Stomach (tissue), 9 donors: Measurements from ENCODE around the gene ANKRD10. TPM values are rescaled to one million over a fixed set of nuclear protein-coding genes. Genes with fewer than 3 reads are reported as not detected.

Experiments used
- DNase-seq, 2 donors: peaks; one replicate each; pipeline versions ENCODE4 v3.0.0 to v3.0.0-alpha.2; 2013 to 2019
- H3K27ac ChIP-seq, 5 donors: fragments of 200-600 bp in 4 of 5; sonication (generic) in 4 of 5; one replicate each; pipeline ENCODE4 v1.5.1; 2013 to 2019; ENCODE audit warnings: mild to moderate bottlenecking in 1 of 5, moderate library complexity in 1 of 5
- H3K27me3 ChIP-seq, 3 donors: fragments of 200-600 bp; sonication (generic); one replicate each; pipeline ENCODE4 v1.5.1; 2017 to 2019; ENCODE audit warnings: mixed run types in 1 of 3
- H3K36me3 ChIP-seq, 4 donors: fragments of 200-600 bp; sonication (generic); 1 replicate in 3 of 4; 2 replicates in 1 of 4; pipeline ENCODE4 v1.5.1; 2016 to 2019
- H3K4me1 ChIP-seq, 4 donors: fragments of 200-600 bp; sonication (generic); one replicate each; pipeline ENCODE4 v1.5.1; 2016 to 2019
- H3K4me3 ChIP-seq, 4 donors: fragments of 200-600 bp; sonication (generic) in 3 of 4; one replicate each; pipeline ENCODE4 v1.5.1; 2016 to 2019; ENCODE audit warnings: mild to moderate bottlenecking in 1 of 4
- H3K9me3 ChIP-seq, 4 donors: fragments of 200-600 bp; sonication (generic); one replicate each; pipeline ENCODE4 v1.5.1; 2016 to 2019
- CTCF ChIP-seq, 7 experiments: fragments of 450-650 bp in 4 of 7; fragments of 200-600 bp in 3 of 7; sonication (generic) in 3 of 7; IDR thresholded peaks; one replicate each; pipeline ENCODE4 v1.5.1; 2016 to 2019; ENCODE audit warnings: antibody characterized with exemption in 7 of 7, control low read depth in 2 of 7, mild to moderate bottlenecking in 1 of 7
- EP300 ChIP-seq: sonication (generic); formaldehyde crosslinking; IDR thresholded peaks from one replicate; pipeline ENCODE4 v1.6.1; 2017; ENCODE audit warnings: antibody characterized with exemption
- POLR2A ChIP-seq, 4 donors: fragments of 450-650 bp; IDR thresholded peaks; one replicate each; pipeline ENCODE4 v1.6.1; 2016; ENCODE audit warnings: antibody characterized with exemption in 4 of 4, control low read depth in 2 of 4, mild to moderate bottlenecking in 1 of 4, moderate library complexity in 1 of 4
- POLR2AphosphoS5 ChIP-seq, 3 donors: sonication (generic); formaldehyde crosslinking; IDR thresholded peaks; one replicate each; pipeline ENCODE4 v1.6.1; 2016; ENCODE audit warnings: antibody characterized with exemption in 3 of 3
- WGBS, 5 donors: extraction: QIAGEN DNeasy Blood & Tissue Kit in 3 of 5; methylation state at CpG; one replicate each; pipeline versions ENCODE4 v1.1.5 to v1.1.7; 2013 to 2018; 5-methylcytosine and 5-hydroxymethylcytosine counted together
- intact Hi-C: fragments of 100-400 bp; cut with DNase I; formaldehyde crosslinking; loops from one replicate; pipeline ENCODE4 v1.15.1; 2023; ENCODE audit warnings: low total_unique reads
- polyA plus RNA-seq, 3 donors: library from polyadenylated mRNA; stranded (reverse); fragments of 200-250 nt; gene quantifications; one replicate each; pipeline ENCODE4 v1.2.3, GENCODE V29; 2013
- total RNA-seq, 5 donors: library from RNA; depleted of rRNA; stranded (reverse); fragments of >200 nt; gene quantifications; one replicate each; pipeline versions ENCODE4 v1.1.0 to v1.2.3, GENCODE V29; 2014 to 2016
- donor health status: healthy with polysubstance abuse.
- donor health status: Bipolar disorder and iron deficiency.
- donor health status: healthy.

Gene ANKRD10
- total and polyA plus RNA-seq, 8 donors, result 37.4 to 246 (median 123) TPM

DNA sequence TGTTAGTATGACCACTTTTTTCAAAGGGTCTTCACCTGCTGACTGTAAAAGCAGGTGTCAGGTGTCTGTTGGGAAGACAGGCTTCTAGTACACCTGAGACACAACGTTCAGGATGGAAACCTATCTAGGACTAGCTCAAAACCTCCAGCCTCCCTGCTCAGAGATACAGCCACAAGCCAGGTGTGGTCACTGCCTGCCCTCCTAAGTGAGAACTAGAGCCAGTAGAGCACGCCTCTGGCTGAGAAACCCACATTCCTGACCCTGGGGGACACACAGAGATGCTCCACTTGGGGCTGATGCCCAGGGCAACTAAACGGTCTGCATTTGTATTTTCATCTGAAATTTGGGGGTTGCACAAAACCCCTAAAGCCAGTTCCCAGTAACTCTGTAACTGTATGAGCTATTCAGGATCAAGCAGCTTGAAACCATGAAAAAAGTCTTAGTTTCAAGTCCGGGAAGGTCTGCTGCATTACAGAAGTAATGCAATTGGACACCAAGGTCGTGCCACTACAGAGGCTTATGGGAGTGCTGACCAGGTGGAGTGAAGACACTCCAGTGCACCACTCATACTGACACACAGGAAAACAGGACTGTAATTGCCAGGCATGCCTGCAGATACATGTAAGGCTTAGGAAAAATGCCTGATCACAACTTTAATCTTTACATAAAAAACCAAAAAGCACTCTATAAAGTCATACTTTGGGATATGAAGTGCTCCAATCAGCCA, 27.8 kb downstream of the ANKRD10 start:
- Histone ChIP-seq H3K9me3 (no peaks in the 10 kb centered on the region), H3K36me3 (peaks cover 0 to 23% (median 10%) of the 10 kb centered on the region in 4 donors), H3K4me3 (no peak overlapping the region), H3K27me3 (no peaks in the 10 kb centered on the region), H3K27ac (peak overlapping the region in 1 of 5 donors; percentile 16), H3K4me1 (peaks cover 0 to 24% (median 5%) of the 10 kb centered on the region in 4 donors)
- no peak for DNase-seq
- intact Hi-C loops, result no loop called here
- 46 to 59% (median 51%) methylated on average over 5 of the region's 5 CpGs for WGBS, 5 donors
- TF ChIP-seq CTCF (IDR thresholded peaks at IDR 0.05) (no peak), POLR2A (IDR thresholded peaks at IDR 0.05) (no peak), POLR2AphosphoS5 (IDR thresholded peaks at IDR 0.05) (no peak), EP300 (no peak)

GRCh38 chr13:110885966-110886869, 28.7 kb downstream of the ANKRD10 start:
- DNase-seq, result peak in 1 of 2 donors; percentile 23

GRCh38 chr13:110885516-110885915, 29.4 kb downstream of the ANKRD10 start:
- H3K4me3 ChIP-seq, result no peak overlapping the region
- intact Hi-C loops, result no loop called here
- DNase-seq, result no peak
- WGBS, 5 donors, result 73 to 83% (median 76%) methylated on average over 10 of the region's 10 CpGs
- H3K36me3 ChIP-seq, result peaks cover 0 to 19% (median 7%) of the 10 kb centered on the region in 4 donors
- TF ChIP-seq CTCF (IDR thresholded peaks at IDR 0.05), result no peak
- TF ChIP-seq EP300, result no peak
- no peak for TF ChIP-seq POLR2AphosphoS5 (IDR thresholded peaks at IDR 0.05)
- no peak for TF ChIP-seq POLR2A (IDR thresholded peaks at IDR 0.05)
- H3K9me3 ChIP-seq, result no peaks in the 10 kb centered on the region
- H3K4me1 ChIP-seq, result peaks cover 0 to 24% (median 5%) of the 10 kb centered on the region in 4 donors
- H3K27me3 ChIP-seq, result no peaks in the 10 kb centered on the region
- no peak overlapping the region for H3K27ac ChIP-seq

More at GRCh38 chr13:110885966-110886869, 28.7 kb downstream of the ANKRD10 start:
- no peak for TF ChIP-seq EP300
- Histone ChIP-seq H3K4me1 (peaks cover 0 to 24% (median 5%) of the 10 kb centered on the region in 4 donors), H3K4me3 (no peak overlapping the region), H3K36me3 (peaks cover 0 to 18% (median 5%) of the 10 kb centered on the region in 4 donors), H3K27ac (no peak overlapping the region), H3K9me3 (no peaks in the 10 kb centered on the region), H3K27me3 (no peaks in the 10 kb centered on the region)
- intact Hi-C loops, result no loop called here
- WGBS, 5 donors, result 43 to 58% (median 51%) methylated on average over 8 of the region's 8 CpGs

DNA sequence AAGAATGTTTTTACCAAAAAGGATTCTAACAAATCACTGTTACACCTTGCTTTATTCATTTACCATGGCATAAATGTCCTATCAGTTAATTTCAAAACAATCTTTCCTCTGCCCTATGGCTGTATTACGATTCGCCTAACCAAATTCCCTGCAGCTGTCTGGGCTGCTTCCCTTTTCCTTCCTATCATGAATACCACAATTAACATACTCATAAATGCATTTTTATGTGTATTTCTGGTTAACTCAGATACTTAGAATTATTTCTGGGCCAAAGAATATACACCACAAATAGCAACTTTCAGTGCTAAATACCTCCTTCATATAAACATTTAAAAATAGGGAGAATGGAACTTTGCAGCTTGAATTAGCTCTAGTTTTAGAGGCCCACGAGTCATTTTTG, 30.4 kb downstream of the ANKRD10 start:
- Histone ChIP-seq H3K4me1 (peaks cover 0 to 24% (median 5%) of the 10 kb centered on the region in 4 donors), H3K27ac (no peak overlapping the region), H3K4me3 (no peak overlapping the region), H3K36me3 (peaks cover 0 to 26% (median 12%) of the 10 kb centered on the region in 4 donors), H3K9me3 (no peaks in the 10 kb centered on the region), H3K27me3 (no peaks in the 10 kb centered on the region)
- no peak for DNase-seq
- intact Hi-C loops, result no loop called here
- TF ChIP-seq POLR2AphosphoS5 (IDR thresholded peaks at IDR 0.05) (no peak), POLR2A (IDR thresholded peaks at IDR 0.05) (no peak), CTCF (IDR thresholded peaks at IDR 0.05) (no peak), EP300 (no peak)
- 72 to 86% (median 78%) methylated on average over 3 of the region's 3 CpGs for WGBS, 5 donors
